ENCODE data around the gene PIGM.
"Not testable (repeated sequence)": the region's sequence is repeated elsewhere in the genome, so short reads cannot be mapped to it uniquely, and the experiment has no call there.

The PIGM gene

DNA sequence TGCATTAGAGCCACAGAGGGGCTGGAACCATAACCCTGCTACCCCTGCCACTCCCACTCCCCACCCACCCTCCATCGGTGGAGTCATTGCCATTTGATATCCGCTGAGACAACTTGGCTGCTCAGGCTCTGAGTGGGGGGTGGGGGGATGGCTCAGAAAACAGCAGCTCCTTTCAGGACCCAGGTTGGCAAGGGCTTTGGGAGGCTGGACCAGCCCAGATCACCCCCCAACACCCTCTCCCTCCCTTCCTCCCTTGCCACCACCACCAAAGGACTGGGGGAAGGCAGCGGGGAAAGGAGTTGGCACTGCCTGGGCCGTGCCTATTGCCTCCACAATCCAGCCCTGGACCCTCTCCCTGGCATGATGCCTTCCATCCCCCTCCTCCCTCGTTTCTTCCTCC is 36.4 kb upstream of the PIGM start:
- ATAC-seq (ENCODE audit: low read depth) (no peak), DNase-seq (ENCODE audit: low spot score in 2 of 2) (no peak)
- Mint-ChIP-seq H3K27ac (no peak overlapping the region), H3K4me3 (no peak overlapping the region), H3K4me1 (peaks cover 17% of the 10 kb centered on the region), H3K9me3 (no peaks in the 10 kb centered on the region), H3K27me3 (peaks cover 25% of the 10 kb centered on the region), H3K36me3 (no peaks in the 10 kb centered on the region)

DNA sequence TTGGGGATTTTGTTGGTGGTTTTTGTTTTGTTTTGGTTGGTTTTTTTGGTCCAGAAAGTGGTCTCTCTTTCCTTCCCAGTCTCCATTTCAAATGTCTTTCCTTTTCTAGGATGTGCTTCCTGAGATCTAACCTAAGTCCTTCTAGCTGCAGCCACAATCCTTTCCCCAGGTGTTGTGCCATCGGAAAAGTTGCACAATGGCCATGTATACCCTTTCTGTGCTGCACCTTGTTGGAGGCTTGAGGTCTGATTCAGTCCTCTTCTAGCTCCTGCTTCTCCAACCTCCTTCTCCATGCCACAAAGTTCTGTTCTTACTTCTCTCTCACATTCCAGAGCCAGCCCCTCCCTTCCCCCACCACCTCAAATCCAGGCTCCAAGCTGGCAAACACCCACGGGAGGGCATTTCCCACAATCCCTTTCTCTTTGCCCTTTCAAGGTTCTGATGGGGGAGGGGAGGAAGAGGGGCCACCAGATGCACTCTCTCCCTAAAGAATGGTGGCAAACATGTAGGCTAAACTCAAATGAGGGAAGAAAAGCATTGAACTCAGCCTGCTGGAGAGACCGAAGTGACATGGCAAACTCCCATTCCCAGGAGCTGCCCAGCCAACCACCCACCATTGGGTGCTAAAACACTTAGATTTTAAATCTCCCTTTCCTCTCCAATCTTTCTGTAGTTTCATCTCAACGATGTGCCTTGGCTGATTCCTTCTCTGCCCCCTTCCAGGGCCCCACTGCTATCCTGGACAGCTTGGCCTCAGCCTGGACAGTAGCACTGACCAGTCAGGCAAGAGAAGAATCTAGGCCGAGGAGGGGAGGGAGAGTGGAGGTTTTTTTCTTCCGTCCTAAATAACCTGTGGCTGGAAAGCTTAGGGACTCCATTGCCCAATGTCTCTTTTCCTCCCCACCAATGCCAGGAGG is 35.3 kb upstream of the PIGM start:
- DNase-seq (ENCODE audit: low spot score in 2 of 2) (no peak), ATAC-seq (ENCODE audit: low read depth) (no peak)
- Mint-ChIP-seq H3K27ac (no peak overlapping the region), H3K9me3 (no peaks in the 10 kb centered on the region), H3K27me3 (peaks cover 24% of the 10 kb centered on the region), H3K36me3 (no peaks in the 10 kb centered on the region), H3K4me1 (peaks cover 17% of the 10 kb centered on the region), H3K4me3 (no peak overlapping the region)

DNA sequence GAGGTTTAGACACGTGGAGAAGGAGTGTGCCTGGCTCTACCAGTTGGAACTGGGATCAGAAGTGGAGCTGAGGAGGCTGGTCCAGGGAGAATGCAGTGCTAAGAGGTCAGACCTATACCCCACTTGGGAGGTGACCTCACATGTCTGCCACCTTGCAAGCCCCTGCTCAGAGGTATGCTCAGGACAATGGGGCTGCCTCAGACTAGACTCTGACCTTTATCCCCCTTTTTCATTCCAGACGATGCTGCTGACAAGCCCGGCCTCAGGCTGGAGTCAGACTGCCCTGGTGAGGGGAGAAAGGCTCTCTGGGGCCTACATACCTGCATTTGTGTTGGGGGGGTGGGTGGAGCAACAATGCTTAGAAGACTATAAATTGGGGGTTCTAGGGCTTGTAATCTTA is 33.0 kb upstream of the PIGM start:
- no peak for ATAC-seq (ENCODE audit: low read depth)
- Mint-ChIP-seq H3K9me3 (no peaks in the 10 kb centered on the region), H3K4me3 (no peak overlapping the region), H3K27me3 (peaks cover 14% of the 10 kb centered on the region), H3K36me3 (no peaks in the 10 kb centered on the region), H3K27ac (no peak overlapping the region), H3K4me1 (peaks cover 2% of the 10 kb centered on the region)
- no peak for DNase-seq (ENCODE audit: low spot score in 2 of 2)

DNA sequence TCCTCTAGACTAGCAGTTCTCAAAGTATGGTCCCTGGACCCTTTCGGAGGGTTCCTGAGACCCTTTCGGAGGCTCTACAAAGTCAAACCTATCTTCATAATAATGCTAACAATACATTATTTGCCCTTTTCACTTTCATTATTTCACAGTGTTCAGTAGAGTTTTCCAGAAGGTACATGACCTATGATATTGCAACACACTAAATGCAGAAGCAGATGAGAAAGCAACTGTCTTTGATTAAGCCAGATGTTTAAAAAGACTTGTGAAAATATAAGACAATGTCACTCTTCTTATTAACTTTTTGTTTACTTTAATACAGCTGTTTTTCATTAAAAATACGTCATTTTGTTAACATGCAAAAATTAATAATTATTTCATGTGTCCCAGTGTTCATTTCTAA is 32.4 kb upstream of the PIGM start:
- no peaks in the 10 kb centered on the region for H3K36me3 Mint-ChIP-seq
- no peaks in the 10 kb centered on the region for H3K9me3 Mint-ChIP-seq
- no peaks in the 10 kb centered on the region for H3K4me1 Mint-ChIP-seq
- ATAC-seq (ENCODE audit: low read depth) (no peak), DNase-seq (ENCODE audit: low spot score in 2 of 2) (no peak)
- no peak overlapping the region for H3K27ac Mint-ChIP-seq
- no peak overlapping the region for H3K4me3 Mint-ChIP-seq
- H3K27me3 Mint-ChIP-seq: peaks cover 11% of the 10 kb centered on the region

DNA sequence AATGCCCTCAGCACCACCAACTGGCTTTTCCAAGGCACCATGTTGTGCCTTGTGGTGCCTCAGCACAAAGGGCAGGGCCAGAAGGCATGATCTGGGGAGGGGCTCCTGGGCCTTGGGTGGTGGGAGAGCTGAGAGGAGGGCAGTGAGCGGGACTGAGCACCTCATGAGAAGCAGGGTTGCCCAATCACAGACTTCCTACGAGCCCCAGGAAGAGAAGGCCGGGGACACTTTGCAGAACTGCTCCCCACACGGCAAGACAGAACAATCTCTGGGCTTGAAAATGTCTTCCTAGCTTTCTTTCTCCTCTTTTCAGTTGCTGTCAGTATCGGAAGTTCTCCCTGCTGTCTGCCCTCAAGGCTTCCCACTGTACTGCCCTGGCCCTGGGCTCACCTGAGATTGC is 31.4 kb upstream of the PIGM start:
- no peak for ATAC-seq (ENCODE audit: low read depth)
- H3K36me3 Mint-ChIP-seq: no peaks in the 10 kb centered on the region
- no peaks in the 10 kb centered on the region for H3K9me3 Mint-ChIP-seq
- DNase-seq (ENCODE audit: low spot score in 2 of 2): no peak
- no peaks in the 10 kb centered on the region for H3K4me1 Mint-ChIP-seq
- no peak overlapping the region for H3K27ac Mint-ChIP-seq
- no peak overlapping the region for H3K4me3 Mint-ChIP-seq
- peaks cover 13% of the 10 kb centered on the region for H3K27me3 Mint-ChIP-seq

DNA sequence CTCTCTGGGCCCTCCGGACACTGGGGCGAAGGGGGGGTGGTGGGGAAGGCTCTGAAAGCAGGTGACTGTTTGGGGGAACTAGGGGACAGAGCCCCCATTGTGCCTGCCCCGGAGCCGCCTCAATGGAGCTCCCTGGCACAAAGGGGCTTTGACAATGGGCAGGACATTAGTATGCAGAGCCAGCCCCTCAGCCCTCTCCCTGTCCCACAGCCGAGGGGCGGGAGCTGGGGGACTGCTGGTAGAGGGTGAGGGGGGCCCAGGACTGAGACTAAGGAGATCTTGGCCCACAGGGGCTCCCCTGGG is 30.4 kb upstream of the PIGM start:
- Mint-ChIP-seq H3K9me3 (no peaks in the 10 kb centered on the region), H3K36me3 (no peaks in the 10 kb centered on the region), H3K27ac (no peak overlapping the region), H3K4me1 (no peaks in the 10 kb centered on the region), H3K27me3 (peaks cover 19% of the 10 kb centered on the region), H3K4me3 (no peak overlapping the region)
- DNase-seq (ENCODE audit: low spot score in 2 of 2) (no peak), ATAC-seq (ENCODE audit: low read depth) (no peak)

DNA sequence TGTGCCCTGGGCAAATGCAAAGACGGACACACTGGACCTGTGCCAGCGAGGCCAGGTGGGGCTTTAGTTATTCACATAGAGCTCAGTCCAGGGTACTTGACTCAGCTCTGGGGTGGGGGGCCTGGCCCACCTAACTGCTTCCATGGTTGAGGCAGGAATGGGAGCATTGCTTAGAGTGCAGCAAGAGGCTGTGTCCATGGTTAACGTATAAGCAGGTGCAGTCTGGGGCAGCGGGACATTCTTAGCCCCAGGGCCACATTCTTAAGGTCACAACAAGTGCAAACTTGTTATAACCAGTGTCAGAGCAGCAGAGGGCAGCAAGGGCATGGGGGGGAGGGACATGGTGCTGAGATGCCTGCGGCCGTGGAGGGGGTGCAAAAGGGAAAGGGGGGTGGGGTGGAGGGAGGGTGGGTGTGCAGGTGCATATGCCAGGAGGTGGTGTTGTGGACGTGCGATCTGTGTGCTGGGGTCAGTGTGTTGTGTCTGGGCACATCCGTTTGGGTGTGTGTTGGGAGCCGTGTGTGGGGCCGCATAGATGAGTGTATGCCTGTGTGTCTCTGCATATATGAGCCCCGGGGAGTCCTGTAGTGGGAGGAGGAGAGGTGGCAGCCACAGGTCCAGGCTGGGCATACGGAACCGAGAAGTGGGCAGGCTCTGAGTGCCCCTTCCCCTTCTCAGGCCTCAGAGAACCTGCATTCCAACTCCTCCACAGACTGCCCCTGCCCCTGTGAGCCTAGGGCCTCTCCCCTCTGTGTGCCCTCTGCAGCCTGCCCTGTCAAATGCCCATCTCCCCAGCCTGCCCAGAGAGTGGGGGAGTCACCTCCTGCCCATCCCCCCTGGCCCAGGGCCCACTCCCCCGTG is 29.8 kb upstream of the PIGM start:
- DNase-seq (ENCODE audit: low spot score in 2 of 2) (no peak), ATAC-seq (ENCODE audit: low read depth) (no peak)
- no peaks in the 10 kb centered on the region for H3K36me3 Mint-ChIP-seq
- no peaks in the 10 kb centered on the region for H3K9me3 Mint-ChIP-seq
- H3K4me1 Mint-ChIP-seq: no peaks in the 10 kb centered on the region
- no peak overlapping the region for H3K27ac Mint-ChIP-seq
- H3K4me3 Mint-ChIP-seq: no peak overlapping the region
- H3K27me3 Mint-ChIP-seq: peaks cover 19% of the 10 kb centered on the region

DNA sequence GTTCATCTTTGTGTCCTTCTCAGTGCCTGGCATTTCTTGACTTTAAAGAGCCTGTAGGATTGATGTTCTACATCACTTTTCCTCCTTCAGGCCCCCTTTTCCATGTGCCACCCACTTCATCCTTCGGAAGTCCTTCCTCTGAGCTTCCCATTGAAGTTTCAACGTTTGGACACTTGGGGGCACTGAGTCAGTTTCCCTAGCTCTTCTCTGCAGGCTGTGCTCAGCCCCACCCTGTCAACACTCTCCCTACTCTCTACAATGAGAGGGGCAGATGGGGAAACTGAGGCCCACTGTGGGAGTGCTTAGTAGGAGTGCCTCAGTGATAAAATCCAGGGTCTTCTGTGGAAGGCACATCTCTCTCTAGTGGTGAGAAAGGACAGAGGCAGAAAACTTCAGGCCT is 26.3 kb upstream of the PIGM start:
- no peak for ATAC-seq (ENCODE audit: low read depth)
- Mint-ChIP-seq H3K4me3 (no peak overlapping the region), H3K9me3 (no peaks in the 10 kb centered on the region), H3K27ac (no peak overlapping the region), H3K27me3 (peaks cover 36% of the 10 kb centered on the region), H3K4me1 (no peaks in the 10 kb centered on the region), H3K36me3 (no peaks in the 10 kb centered on the region)
- DNase-seq (ENCODE audit: low spot score in 2 of 2): no peak

DNA sequence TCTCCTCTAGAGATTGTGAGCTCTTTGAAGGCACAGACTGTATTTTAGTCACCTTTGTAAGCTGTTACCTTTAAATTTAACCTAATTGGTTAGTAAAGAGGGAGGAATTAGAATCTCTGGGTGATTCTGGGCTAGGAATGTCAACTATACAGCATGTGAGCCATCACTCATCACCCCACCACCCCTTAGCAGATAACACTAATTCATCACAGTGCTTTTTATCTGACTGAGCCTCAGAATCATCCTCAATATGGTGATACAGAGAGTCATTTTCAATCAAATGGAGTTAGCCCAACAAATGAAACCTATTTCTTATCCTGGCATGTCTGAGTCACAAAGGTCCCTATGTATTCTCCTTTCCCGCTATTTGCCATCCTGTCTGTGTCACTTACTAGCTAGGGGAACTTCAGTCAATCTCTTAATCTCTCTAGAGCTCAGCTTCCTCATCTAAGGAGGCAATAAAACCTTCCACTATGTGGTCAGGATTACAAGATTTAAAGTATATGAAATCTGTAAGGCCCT is 24.9 kb upstream of the PIGM start:
- DNase-seq (ENCODE audit: low spot score in 2 of 2) (no peak), ATAC-seq (ENCODE audit: low read depth) (no peak)
- H3K4me3 Mint-ChIP-seq: no peak overlapping the region
- no peaks in the 10 kb centered on the region for H3K4me1 Mint-ChIP-seq
- peaks cover 40% of the 10 kb centered on the region for H3K27me3 Mint-ChIP-seq
- H3K27ac Mint-ChIP-seq: no peak overlapping the region
- no peaks in the 10 kb centered on the region for H3K36me3 Mint-ChIP-seq
- no peaks in the 10 kb centered on the region for H3K9me3 Mint-ChIP-seq

DNA sequence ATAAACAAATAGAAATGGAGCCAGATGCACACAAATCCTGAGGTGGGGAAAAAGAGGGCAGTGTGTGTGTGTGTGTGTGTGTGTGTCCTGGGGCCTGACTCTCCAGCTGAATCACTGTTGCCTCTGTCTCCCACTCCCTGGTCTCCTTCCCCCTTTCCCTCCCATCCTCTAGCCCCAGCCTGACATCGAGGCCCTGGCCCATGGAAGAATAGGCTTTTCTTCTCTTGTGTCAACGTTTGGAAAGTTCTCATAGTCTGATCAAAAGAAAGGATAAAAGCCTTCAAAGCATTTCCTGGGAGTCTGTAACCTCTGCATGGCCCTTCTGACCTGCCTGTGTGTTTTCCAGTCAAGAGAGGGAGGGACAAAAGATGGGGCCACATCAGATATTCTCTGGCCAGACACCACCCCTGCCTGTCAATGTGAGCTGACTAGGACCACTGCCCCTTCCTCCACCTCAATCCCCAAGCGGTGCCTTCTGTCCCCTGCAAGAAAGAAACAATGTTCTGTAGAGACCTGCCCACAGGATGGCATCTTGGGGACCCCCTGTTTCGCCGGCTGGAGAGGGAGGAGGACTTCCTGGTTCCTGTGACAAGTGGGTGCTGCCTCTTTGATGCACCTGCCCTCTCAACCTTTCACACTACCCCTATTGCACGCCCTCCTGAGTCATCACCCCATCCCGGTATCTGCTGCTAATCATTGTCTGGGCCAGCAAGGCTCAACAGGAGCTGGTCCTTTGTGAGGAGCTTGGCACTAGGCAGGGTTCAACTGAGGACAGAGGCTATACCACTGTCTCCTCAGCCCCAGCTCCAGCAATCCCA is 22.0 kb upstream of the PIGM start:
- no peak overlapping the region for H3K27ac Mint-ChIP-seq
- no peaks in the 10 kb centered on the region for H3K4me1 Mint-ChIP-seq
- no peaks in the 10 kb centered on the region for H3K36me3 Mint-ChIP-seq
- peaks cover 40% of the 10 kb centered on the region for H3K27me3 Mint-ChIP-seq
- ATAC-seq (ENCODE audit: low read depth) (no peak), DNase-seq (ENCODE audit: low spot score in 2 of 2) (no peak)
- H3K4me3 Mint-ChIP-seq: no peak overlapping the region
- H3K9me3 Mint-ChIP-seq: no peaks in the 10 kb centered on the region

DNA sequence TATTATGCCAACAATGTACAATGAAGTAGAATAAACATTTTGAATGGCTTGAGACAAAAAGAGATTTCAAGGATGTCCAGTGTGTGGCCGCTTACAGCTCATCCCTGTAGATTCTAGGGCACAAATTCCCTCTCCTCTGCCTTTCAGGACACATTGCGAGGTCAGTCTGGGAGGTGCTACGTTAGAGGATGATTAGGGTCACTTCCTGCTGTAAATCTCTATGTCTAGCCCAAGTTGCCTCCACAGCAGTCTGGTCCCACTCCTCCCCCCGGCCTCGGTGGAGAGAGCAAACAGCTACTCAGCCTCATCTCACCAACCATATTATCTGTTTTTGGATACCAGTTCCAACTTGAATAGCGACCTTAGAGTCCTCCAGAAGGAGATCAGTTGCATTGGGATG is 21.1 kb upstream of the PIGM start:
- Mint-ChIP-seq H3K9me3 (no peaks in the 10 kb centered on the region), H3K4me1 (no peaks in the 10 kb centered on the region), H3K27me3 (peaks cover 35% of the 10 kb centered on the region), H3K36me3 (no peaks in the 10 kb centered on the region), H3K27ac (no peak overlapping the region), H3K4me3 (no peak overlapping the region)
- ATAC-seq (ENCODE audit: low read depth) (no peak), DNase-seq (ENCODE audit: low spot score in 2 of 2) (no peak)

DNA sequence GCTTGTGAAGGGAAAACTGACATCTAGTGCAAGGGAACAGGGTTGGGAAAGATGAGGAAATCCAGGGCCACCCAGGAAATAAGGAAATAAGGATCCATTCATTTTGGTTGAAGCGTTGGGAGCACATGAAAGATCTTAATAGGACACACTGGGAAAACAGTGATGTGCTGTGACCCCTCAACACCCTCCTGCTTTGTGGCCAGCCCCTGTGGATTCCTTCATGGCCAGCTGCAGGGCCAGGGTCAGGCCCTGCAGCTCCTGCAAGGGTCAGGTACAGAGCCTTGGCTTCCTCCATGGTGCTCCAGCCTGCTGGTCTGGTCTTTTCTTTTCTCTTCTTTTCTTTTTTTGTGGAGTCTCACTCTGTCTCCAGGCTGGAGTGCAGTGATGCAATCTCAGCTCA is 18.8 kb upstream of the PIGM start:
- no peak overlapping the region for H3K4me3 Mint-ChIP-seq
- H3K4me1 Mint-ChIP-seq: peaks cover 12% of the 10 kb centered on the region
- no peaks in the 10 kb centered on the region for H3K36me3 Mint-ChIP-seq
- H3K27ac Mint-ChIP-seq: no peak overlapping the region
- peaks cover 20% of the 10 kb centered on the region for H3K27me3 Mint-ChIP-seq
- no peak for ATAC-seq (ENCODE audit: low read depth)
- DNase-seq (ENCODE audit: low spot score in 2 of 2): no peak
- no peaks in the 10 kb centered on the region for H3K9me3 Mint-ChIP-seq

DNA sequence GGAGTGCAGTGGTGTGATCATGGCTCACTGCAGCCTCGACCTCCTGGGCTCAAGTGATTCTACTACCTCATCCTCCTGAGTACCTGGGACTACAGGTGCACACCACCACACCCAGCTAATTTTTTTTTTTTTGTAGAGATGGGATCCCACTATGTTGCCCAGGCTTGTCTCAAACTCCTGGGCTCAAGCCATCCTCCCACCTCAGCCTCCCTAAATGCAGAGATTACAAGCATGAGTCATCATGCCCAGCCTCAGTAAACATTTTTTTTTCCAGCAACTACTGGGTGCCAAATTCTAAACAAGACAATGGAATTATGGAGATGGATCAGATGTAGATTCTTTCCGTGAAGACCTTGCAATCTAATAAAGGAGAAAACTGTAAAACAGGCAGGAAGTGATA is 18.4 kb upstream of the PIGM start:
- not testable (repeated sequence) for H3K9me3 Mint-ChIP-seq; DNase-seq (ENCODE audit: low spot score in 2 of 2); H3K4me3 Mint-ChIP-seq; H3K36me3 Mint-ChIP-seq; ATAC-seq (ENCODE audit: low read depth); H3K27ac Mint-ChIP-seq
- H3K4me1 Mint-ChIP-seq: peaks cover 12% of the 10 kb centered on the region
- H3K27me3 Mint-ChIP-seq: peaks cover 21% of the 10 kb centered on the region

DNA sequence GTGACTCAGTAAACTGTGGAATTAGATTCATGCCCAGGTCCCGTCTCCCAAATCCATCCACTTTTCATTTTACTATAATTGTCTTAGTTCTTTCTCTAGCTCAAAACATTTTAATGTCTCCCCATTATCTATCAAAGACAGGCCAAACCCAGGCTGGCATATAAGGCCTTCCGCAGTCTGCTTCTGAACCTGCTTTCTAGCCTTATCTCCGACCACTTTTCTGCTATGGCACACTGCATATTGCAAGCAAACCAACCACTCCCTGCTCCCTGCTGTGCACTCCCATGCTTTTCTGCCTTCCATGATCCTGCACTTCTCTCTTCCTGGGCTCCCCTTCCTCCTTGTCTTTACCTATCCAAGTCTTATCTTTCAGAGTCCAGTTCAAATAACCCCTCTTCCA is 17.3 kb upstream of the PIGM start:
- ATAC-seq (ENCODE audit: low read depth) (no peak), DNase-seq (ENCODE audit: low spot score in 2 of 2) (no peak)
- peaks cover 12% of the 10 kb centered on the region for H3K4me1 Mint-ChIP-seq
- no peak overlapping the region for H3K27ac Mint-ChIP-seq
- no peak overlapping the region for H3K4me3 Mint-ChIP-seq
- H3K9me3 Mint-ChIP-seq: no peaks in the 10 kb centered on the region
- peaks cover 18% of the 10 kb centered on the region for H3K27me3 Mint-ChIP-seq
- no peaks in the 10 kb centered on the region for H3K36me3 Mint-ChIP-seq
